Activated naive CD8-positive, alpha-beta T cell treated with anti-CD3 and anti-CD28 coated beads, Interleukin-2, amount 10 ng/mL, durations not matched to agents 7 days and 5 days (primary cell): ENCODE results near the gene CD300A. TPM values are rescaled to one million over a fixed set of nuclear protein-coding genes. Genes with fewer than 3 reads are reported as not detected.
"Not testable (repeated sequence)": the region's sequence is repeated elsewhere in the genome, so short reads cannot be mapped to it uniquely, and the experiment has no call there.

Experiments
- ATAC-seq: fragments of 150-1000 bp; cut with Tn5 transposase; one replicate; pipeline ENCODE4 v1.10.0; 2021; ENCODE audit warnings: low read depth, moderate library complexity
- POLR2A ChIA-PET: fragments of 350-600 bp; sonication (Branson Sonifier 250); formaldehyde crosslinking; loops from one replicate; lab custom pipeline; 2021; ENCODE audit warnings: antibody characterized with exemption; lab: Charles Lee
- DNase-seq: peaks from one replicate; pipeline ENCODE4 v3.0.0; 2021
- H3K27ac Mint-ChIP-seq: one replicate; pipeline ENCODE4 v1.8.0; 2022; ENCODE audit warnings: mild to moderate bottlenecking, mixed read lengths
- H3K27me3 Mint-ChIP-seq: one replicate; pipeline ENCODE4 v1.8.0; 2022; ENCODE audit warnings: mild to moderate bottlenecking, moderate library complexity, mixed read lengths
- H3K36me3 Mint-ChIP-seq: one replicate; pipeline ENCODE4 v1.8.0; 2021; ENCODE audit warnings: mild to moderate bottlenecking, mixed read lengths
- H3K4me1 Mint-ChIP-seq: one replicate; pipeline ENCODE4 v1.8.0; 2021; ENCODE audit warnings: mixed read lengths
- H3K4me3 Mint-ChIP-seq: one replicate; pipeline ENCODE4 v1.8.0; 2022; ENCODE audit warnings: mild to moderate bottlenecking, moderate library complexity, mixed read lengths
- H3K9me3 Mint-ChIP-seq: one replicate; pipeline ENCODE4 v1.8.0; 2021; ENCODE audit warnings: mixed read lengths
- total RNA-seq, 2 experiments: library from RNA; stranded (reverse); gene quantifications; one replicate each; pipeline ENCODE4 v1.2.3, GENCODE V29; 2021

The CD300A gene
- total RNA-seq, 2 experiments from 2014 or later = 10.6 to 12.7 TPM

GRCh38 chr17:74514632-74515334 is 48.3 kb downstream of the CD300A start:
- Mint-ChIP-seq H3K27me3 (peaks cover 34% of the 10 kb centered on the region), H3K4me1 (peaks cover 13% of the 10 kb centered on the region), H3K36me3 (peaks cover 13% of the 10 kb centered on the region), H3K4me3 (peak overlapping the region; percentile 63), H3K9me3 (peaks cover 28% of the 10 kb centered on the region), H3K27ac (peak overlapping the region; percentile 89)
- ATAC-seq (no peak), DNase-seq (peak; percentile 59)
- POLR2A ChIA-PET = no interaction called here

GRCh38 chr17:74515941-74516340 is 49.5 kb downstream of the CD300A start:
- peaks cover 15% of the 10 kb centered on the region for H3K36me3 Mint-ChIP-seq
- DNase-seq = no peak
- peaks cover 30% of the 10 kb centered on the region for H3K9me3 Mint-ChIP-seq
- POLR2A ChIA-PET = no interaction called here
- H3K27ac Mint-ChIP-seq = no peak overlapping the region
- ATAC-seq = no peak
- H3K4me3 Mint-ChIP-seq = no peak overlapping the region
- H3K4me1 Mint-ChIP-seq = peaks cover 18% of the 10 kb centered on the region
- peaks cover 30% of the 10 kb centered on the region for H3K27me3 Mint-ChIP-seq

- Mint-ChIP-seq H3K4me3 (no peak overlapping the region), H3K27ac (no peak overlapping the region), H3K36me3 (peaks cover 14% of the 10 kb centered on the region), H3K4me1 (peaks cover 22% of the 10 kb centered on the region), H3K27me3 (peaks cover 26% of the 10 kb centered on the region), H3K9me3 (peaks cover 32% of the 10 kb centered on the region)
- ATAC-seq (no peak), DNase-seq (no peak)
- POLR2A ChIA-PET = no interaction called here
Measured at GRCh38 chr17:74516561-74517328, 50.3 kb downstream of the CD300A start.

GRCh38 chr17:74518413-74518981 is 52.1 kb downstream of the CD300A start:
- Mint-ChIP-seq H3K4me1 (peaks cover 24% of the 10 kb centered on the region), H3K27me3 (peaks cover 25% of the 10 kb centered on the region), H3K36me3 (peaks cover 17% of the 10 kb centered on the region), H3K9me3 (peaks cover 36% of the 10 kb centered on the region)
- DNase-seq, H3K4me3 Mint-ChIP-seq, H3K27ac Mint-ChIP-seq, POLR2A ChIA-PET, ATAC-seq: not testable (repeated sequence)

GRCh38 chr17:74520016-74520434 is 53.6 kb downstream of the CD300A start:
- peaks cover 6% of the 10 kb centered on the region for H3K36me3 Mint-ChIP-seq
- ATAC-seq (no peak), DNase-seq (no peak)
- POLR2A ChIA-PET = no interaction called here
- H3K4me1 Mint-ChIP-seq = peaks cover 13% of the 10 kb centered on the region
- no peak overlapping the region for H3K4me3 Mint-ChIP-seq
- H3K9me3 Mint-ChIP-seq = peaks cover 23% of the 10 kb centered on the region
- no peak overlapping the region for H3K27ac Mint-ChIP-seq
- H3K27me3 Mint-ChIP-seq = peaks cover 18% of the 10 kb centered on the region

GRCh38 chr17:74520790-74521480 is 54.5 kb downstream of the CD300A start:
- Mint-ChIP-seq H3K27me3 (peaks cover 18% of the 10 kb centered on the region), H3K4me3 (no peak overlapping the region)
- no peak for DNase-seq

GRCh38 chr17:74521701-74522201 is 55.3 kb downstream of the CD300A start:
- Mint-ChIP-seq H3K9me3 (peaks cover 21% of the 10 kb centered on the region), H3K4me3 (no peak overlapping the region), H3K27me3 (peaks cover 18% of the 10 kb centered on the region), H3K4me1 (peaks cover 11% of the 10 kb centered on the region), H3K36me3 (peaks cover 6% of the 10 kb centered on the region), H3K27ac (no peak overlapping the region)
- ATAC-seq (no peak), DNase-seq (no peak)
- POLR2A ChIA-PET = no interaction called here

More at GRCh38 chr17:74520790-74521480, 54.5 kb downstream of the CD300A start:
- POLR2A ChIA-PET = interaction anchor here (0.6 kb wide), 1 partner anchor 20 kb away, joined by 3 read pairs; no protein-coding TSS in a partner anchor
- H3K9me3 Mint-ChIP-seq = peaks cover 21% of the 10 kb centered on the region
- peaks cover 11% of the 10 kb centered on the region for H3K4me1 Mint-ChIP-seq
- peaks cover 6% of the 10 kb centered on the region for H3K36me3 Mint-ChIP-seq
- ATAC-seq = no peak
- no peak overlapping the region for H3K27ac Mint-ChIP-seq

- no peak for ATAC-seq
- Mint-ChIP-seq H3K36me3 (peaks cover 6% of the 10 kb centered on the region), H3K27me3 (peaks cover 19% of the 10 kb centered on the region), H3K4me1 (peaks cover 11% of the 10 kb centered on the region), H3K4me3 (no peak overlapping the region), H3K9me3 (peaks cover 21% of the 10 kb centered on the region), H3K27ac (no peak overlapping the region)
- POLR2A ChIA-PET = no interaction called here
- no peak for DNase-seq
Measured at GRCh38 chr17:74522381-74523105, 56.1 kb downstream of the CD300A start.

GRCh38 chr17:74523308-74523707 is 56.9 kb downstream of the CD300A start:
- no peak for DNase-seq
- POLR2A ChIA-PET = no interaction called here
- Mint-ChIP-seq H3K9me3 (peaks cover 16% of the 10 kb centered on the region), H3K27ac (no peak overlapping the region), H3K36me3 (peaks cover 6% of the 10 kb centered on the region), H3K4me3 (no peak overlapping the region), H3K4me1 (peaks cover 11% of the 10 kb centered on the region), H3K27me3 (peaks cover 16% of the 10 kb centered on the region)
- ATAC-seq = no peak

GRCh38 chr17:74524653-74525464 is 58.4 kb downstream of the CD300A start:
- Mint-ChIP-seq H3K27ac (no peak overlapping the region), H3K4me3 (no peak overlapping the region), H3K4me1 (peaks cover 11% of the 10 kb centered on the region), H3K9me3 (peaks cover 8% of the 10 kb centered on the region), H3K36me3 (peaks cover 6% of the 10 kb centered on the region), H3K27me3 (peaks cover 22% of the 10 kb centered on the region)
- DNase-seq (no peak), ATAC-seq (no peak)
- POLR2A ChIA-PET = no interaction called here

- ATAC-seq (no peak), DNase-seq (no peak)
- Mint-ChIP-seq H3K36me3 (peaks cover 6% of the 10 kb centered on the region), H3K9me3 (peaks cover 8% of the 10 kb centered on the region), H3K27me3 (peaks cover 25% of the 10 kb centered on the region), H3K4me1 (peaks cover 8% of the 10 kb centered on the region), H3K27ac (no peak overlapping the region), H3K4me3 (no peak overlapping the region)
- POLR2A ChIA-PET = interaction anchor here (1.1 kb wide), 1 partner anchor 229 kb away, joined by 3 read pairs; no protein-coding TSS in a partner anchor
Measured at GRCh38 chr17:74525465-74525725, 59.0 kb downstream of the CD300A start.

- POLR2A ChIA-PET = interaction anchor here (1.1 kb wide), 1 partner anchor 229 kb away, joined by 3 read pairs; no protein-coding TSS in a partner anchor
- no peak overlapping the region for H3K4me3 Mint-ChIP-seq
- no peak overlapping the region for H3K27ac Mint-ChIP-seq
- peaks cover 7% of the 10 kb centered on the region for H3K4me1 Mint-ChIP-seq
- DNase-seq = no peak
- peaks cover 26% of the 10 kb centered on the region for H3K27me3 Mint-ChIP-seq
- peaks cover 7% of the 10 kb centered on the region for H3K9me3 Mint-ChIP-seq
- no peak for ATAC-seq
- H3K36me3 Mint-ChIP-seq = peaks cover 5% of the 10 kb centered on the region
Measured at GRCh38 chr17:74525781-74526288, 59.4 kb downstream of the CD300A start.
